Retina (tissue), 1 donor: ENCODE results near the gene MYH8.

Experiments used
- DNase-seq: peaks from one replicate; pipeline ENCODE4 v3.0.0-alpha.2; 2016

Gene MYH8

DNA sequence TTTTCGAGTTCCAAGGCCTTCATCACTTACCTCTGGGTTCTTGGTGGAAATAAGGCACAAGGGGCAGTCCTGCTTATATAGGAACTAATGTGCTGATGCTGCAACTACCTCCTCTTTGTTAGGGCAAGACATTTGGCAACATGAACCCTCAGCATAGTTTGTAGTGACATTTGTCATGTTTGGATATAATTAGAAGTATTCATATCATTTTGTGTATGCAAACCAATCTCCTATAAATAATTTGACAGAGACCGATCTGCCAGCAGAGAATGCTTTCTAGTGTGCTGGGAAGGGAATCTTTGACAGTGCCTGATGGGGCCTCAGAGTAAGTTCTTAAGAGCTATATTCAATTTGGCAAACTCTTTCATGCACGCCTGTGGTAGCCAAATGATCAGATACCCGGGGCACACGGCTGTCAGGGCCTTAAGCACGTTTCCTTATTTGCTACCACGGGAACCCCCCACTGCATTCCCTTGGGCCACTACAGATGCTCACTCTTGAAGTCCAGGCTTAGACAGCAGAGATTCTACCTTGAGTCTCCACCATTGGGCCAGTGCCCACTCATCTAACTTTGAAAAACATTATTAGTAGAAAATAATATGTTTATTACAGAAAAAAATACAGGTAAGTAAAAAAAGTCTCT lies at the start of gene MYH8:
Gene MYH8 (minus strand): TSS at position 51 of the 643 bp plus-strand sequence. CDS start 1,723 bp downstream, outside the sequence.
- no peak for DNase-seq

DNA sequence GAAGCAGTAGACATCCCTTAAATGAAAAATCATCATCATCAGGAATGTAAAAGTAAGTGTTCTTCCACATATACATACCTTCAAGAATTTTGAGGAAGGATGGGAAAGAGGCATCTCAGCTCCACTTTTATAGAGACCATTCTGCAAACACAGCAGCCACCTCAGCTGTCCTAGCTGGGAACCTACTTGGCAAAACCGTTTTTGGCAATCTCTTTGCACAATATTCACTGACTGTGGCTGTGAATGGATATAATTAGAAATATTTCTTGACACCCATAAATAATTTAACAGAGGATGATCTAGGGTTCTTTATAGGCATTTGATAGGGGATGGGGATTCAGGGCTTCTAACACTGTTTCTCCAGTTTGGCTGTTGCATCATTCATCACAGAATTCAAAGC lies 47.7 kb upstream of the MYH8 start, which contains the start of gene MYH4:
Gene MYH4 (minus strand): TSS at position 101 of the 400 bp plus-strand sequence. CDS start 2,814 bp downstream, outside the sequence.
- no peak for DNase-seq

DNA sequence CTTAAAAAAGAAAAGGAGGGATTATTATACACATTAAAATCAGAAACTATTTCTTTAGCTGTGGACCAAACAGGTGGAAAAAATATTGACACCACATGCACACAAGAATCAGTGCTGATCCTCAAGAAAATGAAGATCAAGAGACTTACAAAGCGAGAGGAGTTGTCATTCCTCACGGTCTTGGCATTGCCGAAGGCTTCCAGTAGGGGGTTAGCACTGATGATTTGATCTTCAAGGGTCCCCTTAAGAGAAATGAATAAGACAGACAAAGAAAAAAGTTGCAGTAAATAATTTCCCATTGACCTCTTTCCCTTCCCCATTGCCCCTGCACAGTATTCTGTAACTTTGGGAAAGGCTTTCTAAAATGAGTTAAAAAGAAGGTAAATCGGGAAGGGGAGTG lies 41.7 kb upstream of the MYH8 start:
- DNase-seq: no peak

DNA sequence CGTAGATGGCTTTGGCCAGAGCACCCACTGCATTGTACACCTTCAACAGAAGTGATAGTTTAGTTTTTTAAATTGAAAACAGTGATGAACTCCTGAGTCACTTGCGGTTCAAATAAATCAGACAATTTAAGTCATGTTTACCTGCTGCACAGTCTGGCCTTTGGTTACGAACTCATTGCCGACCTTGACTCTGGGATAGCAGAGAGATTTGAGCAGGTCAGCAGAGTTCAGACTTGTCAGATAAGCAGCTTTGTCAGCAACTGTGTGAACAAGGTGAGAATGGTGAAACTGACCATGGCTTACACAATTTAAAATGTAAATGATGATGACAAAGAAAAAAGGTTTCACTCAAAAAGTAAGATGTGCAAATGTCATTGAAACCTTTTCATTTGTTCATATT lies 38.3 kb upstream of the MYH8 start:
- no peak for DNase-seq

DNA sequence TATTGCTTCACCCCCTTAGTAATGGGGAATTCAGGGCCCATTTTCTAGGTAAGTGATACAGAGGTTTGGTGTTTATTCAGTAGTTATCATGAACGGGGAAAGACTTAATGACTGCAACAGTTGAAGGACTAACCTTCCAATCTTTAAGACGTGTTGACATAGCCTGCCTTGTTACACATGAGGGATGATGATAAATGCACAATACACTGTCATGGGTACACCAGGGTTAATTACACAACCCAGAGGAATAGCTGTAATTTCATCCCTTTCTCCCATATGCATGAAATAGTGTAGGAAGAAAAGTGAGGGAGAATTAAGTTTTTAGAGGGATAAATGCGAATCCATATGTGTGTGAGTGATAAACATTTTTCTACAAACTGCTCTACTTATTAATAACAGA lies 37.0 kb upstream of the MYH8 start:
- DNase-seq: no peak

DNA sequence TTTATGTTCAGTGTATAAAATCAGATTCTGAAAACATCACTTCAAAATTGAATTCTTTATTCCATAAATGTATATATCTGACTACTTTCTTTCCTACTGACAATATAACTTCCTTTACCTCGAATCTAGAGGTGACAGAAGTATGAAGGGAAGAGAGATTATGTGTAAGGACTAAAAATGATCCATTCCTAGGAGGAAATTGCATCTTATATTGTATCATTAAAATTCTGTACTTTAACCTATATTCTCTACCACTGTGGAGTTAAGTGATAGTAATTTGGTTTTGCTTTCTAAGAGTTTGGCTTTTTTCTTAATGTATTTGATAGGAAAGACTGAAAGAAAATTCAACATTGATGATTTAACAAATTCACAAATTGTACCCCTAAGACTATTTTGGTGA lies 36.2 kb upstream of the MYH8 start:
- no peak for DNase-seq

DNA sequence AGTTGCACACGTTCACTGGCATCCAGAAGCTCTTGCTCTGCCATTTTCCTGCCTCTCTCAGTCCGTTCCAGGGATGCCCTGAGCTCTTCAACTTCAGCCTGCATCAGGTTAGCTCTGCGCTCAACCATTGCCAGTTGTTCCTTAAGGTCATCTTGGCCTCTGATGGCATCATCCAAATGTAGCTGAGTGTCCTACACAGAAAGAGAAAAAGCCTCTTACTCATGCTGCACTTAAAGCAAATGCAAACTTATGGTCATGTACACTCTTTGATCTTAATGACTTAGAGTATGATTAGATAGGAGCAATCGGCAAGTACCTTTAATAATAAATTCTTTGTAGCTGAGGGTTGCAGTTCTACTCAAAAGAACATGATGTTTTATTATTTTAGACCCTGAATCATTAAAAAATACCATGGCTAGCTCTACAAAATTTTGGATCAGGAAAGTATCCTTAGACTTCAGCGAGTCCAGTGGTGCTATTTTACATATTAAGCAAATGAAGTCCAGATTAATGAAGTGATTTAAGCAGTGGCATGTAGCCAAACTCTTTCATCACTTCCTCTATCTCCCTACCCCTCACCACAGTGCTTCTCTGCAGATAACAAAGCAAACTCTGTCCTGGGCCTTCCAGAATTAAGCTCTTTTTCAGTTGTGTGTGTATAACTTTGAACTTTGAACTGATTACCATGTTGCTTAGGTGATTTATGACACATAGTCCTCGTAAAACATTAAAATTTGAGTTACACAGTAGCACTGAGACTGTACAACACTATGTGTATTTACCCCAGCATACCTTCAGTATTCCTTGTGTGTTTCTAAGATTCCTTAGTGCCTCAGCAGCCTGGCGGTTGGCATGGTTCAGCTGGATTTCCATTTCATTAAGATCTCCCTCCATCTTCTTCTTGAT lies 25.5 kb upstream of the MYH8 start:
- DNase-seq: no peak

DNA sequence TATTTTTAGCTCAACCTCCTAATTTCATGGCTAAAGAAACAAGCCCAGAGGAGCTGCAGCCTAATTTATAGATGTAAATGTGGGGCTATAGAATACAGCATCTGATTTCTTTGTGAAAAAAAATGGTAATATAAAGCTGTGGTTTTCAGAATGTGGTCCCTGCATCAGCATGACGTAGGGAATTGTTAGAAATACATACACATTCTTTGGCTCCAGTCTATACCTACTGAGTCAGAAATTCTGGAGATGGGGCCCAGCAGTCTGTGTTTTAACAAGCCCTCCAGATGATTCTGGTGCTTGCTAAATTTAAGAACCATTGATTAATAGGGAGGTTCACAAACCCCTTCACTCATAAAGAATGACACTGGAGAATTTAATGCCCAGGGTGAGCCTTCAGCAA lies 18.1 kb upstream of the MYH8 start:
- DNase-seq: no peak

DNA sequence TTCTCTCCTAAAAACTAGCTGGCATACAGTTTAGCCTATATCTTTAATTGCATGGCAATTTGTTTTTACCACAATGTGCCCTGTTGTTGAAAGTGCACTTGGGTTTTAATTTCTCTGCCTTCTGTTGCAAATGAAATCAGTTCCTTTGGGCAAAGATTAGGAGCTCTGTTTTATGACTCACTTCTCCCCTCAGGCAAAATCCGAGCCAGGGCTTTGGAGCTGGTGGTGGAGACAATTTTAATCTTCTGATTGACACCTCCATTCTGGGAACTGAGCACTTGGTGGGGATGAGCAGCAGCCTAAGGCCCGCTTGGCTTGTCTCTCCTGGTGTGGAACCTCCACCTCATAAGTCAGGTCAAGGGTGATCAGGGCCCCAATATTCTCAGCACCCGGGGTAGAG lies 13.3 kb upstream of the MYH8 start:
- no peak for DNase-seq

DNA sequence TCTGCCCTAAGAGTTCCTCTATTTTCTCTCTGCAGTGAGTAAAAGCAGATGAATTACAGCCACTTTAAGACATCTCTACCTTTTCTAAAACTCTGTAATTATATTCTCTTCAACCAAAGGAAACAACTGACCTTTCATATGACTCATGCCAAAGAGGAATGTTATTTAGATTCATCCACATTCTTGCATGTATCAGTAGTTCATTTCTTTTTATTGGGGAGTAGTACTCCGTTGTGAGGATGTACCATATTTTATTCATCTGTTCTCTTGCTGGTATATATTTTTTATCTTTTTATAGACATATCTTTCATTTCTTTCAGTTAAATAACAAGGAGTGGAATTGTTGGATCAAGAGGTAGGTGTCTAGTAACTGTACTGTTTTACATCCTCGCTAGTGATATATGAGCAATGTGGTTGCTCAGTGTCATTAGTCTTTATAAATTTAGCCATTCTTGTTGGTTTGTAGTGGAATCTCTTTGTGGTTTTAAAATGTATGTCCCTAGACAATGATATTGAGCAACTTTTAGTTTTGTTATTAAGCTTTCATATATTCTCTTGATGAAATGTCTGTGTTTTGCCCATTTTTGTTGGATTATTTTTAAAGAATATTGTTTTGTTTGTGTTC lies 7.8 kb upstream of the MYH8 start:
- no peak for DNase-seq

DNA sequence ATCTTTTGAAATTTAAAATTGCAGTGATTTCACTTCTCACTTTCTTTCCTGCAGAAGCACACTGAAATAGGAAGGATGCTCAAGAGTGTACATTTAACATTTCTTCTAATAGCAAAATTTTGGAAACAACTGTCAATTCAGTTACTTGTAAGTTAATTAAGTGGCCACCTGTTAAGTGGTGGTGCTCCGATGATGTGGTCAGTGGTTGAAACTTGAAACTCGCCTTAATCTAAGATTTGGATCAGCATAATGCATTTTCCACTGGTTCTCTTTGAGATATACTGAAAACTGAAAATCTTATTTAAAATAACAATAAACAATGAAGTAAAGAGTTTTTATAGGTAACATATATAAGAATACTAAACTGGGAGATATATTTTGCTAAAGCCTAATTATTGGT lies 7.0 kb upstream of the MYH8 start:
- DNase-seq: no peak

DNA sequence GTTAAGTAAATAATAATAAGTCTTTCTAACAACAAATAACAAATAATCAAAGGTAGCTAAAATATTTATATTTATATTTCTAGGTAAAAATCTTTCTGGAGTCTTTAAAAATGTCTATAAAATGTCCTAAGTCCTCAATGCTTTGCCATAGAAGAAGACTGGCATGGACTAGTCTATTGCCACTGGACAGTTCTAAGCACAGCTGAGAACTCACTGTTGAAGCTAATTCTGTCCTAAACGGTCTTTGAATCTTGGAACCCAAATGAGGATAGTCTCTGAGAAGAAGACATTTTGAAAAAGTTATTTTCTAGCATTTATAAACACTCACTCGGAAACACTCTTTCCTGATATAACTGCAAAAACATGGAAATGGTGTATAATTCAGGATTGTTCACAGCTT lies 539 bp downstream of the MYH8 start:
- no peak for DNase-seq

DNA sequence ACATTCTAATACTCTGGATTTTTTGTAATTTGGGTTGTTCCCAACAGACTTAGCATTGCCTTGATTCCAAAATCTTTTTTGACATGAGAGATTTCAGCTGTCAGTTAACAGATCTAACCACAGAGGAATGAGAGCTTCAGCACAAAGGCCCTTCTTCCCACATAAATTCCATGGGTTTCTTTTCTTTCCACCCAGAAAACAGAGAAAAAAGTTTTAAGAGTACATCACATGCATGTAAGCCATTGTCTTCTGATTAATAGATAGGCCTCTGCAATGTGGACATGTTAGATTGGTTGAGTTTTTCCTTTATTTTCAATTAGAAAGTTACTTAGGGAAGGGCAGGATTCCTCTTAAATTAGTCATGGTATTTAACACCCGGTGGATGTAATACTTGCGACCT lies 939 bp downstream of the MYH8 start:
- DNase-seq: no peak

DNA sequence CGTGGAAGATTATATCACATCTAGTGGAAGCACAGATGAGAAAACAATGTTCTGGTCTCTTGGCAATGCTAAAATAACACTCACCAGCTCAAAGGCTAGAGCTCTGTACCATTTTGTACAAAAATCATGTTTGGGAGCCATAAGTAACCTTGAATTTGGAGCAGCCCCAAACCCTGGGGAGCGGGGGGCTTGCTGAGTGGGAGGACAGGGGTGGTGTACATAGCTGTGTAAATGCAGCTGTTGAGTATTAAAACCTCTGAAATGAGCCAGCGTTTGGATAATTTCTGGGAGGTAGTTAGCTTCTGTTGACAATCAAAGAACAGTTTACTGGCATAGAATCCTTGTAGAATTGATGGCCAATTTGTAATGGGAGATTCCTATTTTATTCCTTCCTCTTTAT lies 4.3 kb downstream of the MYH8 start:
- no peak for DNase-seq

DNA sequence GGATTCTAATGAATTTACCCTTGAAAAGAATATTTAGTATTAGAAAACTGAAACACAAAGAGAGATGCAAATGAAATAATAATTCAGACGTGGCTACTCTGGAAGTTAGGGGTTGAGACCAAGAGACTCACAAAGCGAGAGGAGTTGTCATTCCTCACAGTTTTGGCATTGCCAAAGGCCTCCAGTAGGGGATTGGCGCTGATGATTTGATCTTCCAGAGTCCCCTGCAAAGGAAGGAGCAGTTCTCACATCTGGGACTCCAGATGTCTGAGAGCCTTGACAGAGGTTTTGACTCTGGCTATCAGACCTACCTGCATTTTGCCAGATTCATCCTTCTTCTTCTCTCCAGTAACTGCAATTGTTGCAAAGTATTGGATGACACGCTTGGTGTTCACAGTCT lies 6.6 kb downstream of the MYH8 start:
- no peak for DNase-seq

DNA sequence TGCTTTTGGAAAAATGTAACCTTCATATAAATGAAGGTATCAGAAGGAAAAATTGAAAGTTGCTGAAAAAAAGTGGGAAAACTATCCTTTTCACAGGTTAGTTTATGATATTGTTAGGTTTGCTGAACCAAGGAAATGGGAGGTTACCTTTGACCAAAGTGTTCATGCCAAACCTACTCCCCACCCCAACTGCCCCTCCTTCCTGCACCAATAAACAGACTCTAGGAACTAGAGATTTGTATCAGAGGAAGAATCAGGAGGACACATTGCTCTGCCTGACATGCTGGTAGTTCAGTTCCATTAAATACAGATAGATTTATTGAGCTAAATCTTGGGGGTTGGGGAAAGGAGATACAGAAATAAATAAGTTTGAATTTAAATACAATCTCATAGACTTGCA lies 18.2 kb downstream of the MYH8 start:
- DNase-seq: no peak

DNA sequence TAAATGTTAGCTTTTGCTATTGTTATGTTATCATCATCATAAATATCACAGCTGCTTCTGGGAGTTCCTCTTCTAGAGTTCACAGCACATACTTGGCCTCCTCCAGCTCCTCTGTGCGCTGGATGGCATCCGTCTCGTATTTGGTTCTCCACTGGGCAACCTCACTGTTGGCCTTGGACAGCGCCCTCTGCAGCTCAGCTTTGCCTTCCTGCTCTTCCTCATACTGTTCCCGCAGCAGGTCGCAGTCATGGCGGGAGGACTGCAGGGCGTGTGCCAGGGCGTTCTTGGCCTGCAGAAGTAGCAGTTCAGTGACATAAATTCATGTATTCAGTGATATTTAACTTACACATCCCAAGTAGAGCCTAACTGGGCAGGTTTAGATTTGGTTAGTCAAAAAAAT lies 23.4 kb downstream of the MYH8 start:
- no peak for DNase-seq

DNA sequence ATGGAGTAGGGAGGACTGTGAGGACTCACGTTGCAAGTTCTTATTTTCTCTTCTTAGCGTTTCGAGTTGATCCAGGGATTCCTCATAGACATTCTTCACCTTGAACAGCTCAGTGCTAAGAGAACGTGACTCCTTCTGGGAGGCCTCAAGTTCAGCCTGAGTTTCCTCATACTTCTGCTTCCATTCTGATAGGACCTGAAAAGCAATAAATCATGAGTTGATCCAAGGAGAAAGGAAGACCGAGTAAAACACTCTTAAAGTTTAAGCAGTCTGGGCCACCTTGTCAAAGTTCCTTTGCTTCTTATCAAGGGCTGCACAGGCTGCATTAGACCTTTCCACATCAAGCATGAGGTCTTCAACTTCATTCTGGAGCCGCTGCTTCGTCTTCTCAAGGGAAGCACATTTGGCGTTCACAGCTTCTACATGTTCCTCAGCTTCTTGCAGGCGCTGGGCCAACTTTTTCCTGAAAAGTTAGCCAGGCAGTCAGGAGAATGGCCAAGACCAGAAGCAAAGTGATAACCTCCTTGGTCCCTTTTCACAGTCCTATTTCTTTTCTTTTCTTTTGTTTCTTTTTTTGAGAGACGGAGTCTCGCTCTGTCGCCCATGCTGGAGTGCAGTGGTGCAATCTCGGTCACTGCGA lies 25.1 kb downstream of the MYH8 start:
- DNase-seq: no peak

DNA sequence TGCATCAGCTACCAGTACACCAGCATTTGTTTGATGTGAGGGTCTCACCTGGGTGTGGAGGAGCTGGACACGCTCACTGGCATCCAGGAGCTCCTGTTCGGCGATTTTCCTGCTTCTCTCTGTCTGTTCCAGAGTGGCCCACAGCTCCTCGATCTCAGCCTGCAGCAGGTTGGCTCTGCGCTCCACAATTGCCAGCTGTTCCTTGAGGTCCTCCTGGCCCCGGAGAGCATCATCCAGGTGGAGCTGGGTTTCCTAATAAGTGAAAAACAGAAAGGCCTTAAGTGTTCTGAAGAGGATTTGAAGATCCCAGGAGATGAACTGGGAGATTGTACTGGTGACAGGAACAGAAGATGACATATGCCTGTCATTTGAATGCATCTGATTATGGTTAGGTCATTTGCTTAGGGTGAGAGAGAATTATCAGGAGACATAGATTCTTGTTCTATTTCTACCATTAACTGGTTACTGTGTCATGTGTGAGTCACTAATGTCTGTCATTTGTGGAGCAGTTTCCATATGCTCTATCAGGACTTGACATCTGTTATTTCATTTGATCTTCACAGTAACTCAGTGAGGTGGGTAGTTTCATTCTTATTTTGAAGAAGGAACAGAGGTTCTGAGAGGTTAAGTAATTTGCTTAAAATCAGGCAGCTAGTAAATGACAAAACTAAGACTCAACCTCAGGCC lies 27.4 kb downstream of the MYH8 start:
- DNase-seq: no peak

DNA sequence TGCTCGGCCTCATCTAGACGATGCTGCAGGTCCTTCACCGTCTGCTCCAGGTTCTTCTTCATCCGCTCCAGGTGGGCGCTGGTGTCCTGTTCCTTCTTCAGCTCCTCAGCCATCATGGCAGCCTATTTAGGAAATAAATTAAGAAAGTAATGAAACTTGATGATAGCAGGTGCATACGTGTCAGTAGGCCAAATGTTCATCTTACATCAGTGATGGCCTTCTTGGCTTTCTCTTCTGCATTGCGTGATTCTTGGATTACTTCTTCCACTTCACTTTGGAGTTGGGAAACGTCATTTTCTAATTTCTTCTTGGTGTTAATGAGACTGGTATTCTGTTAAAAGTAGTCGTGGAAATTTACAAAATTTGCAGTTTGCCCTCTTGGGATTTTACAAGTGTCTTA lies 28.9 kb downstream of the MYH8 start:
- no peak for DNase-seq

DNA sequence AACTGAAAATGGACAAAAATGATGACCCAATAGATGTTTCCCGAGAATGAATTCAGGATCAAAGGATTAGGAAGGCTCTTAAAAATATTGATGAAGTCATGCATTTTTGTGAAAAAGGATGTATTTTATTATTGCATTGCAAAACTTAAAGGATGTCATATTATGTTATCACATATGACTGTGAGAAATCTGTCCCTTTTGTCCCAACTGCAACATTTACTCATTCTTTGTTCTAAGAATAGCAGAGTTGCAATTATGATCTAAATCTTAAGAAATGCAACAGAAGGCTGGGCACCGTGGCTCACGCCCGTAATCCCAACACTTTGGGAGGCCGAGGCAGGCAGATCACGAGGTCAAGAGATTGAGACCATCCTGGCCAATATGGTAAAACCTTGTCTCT lies 35.9 kb downstream of the MYH8 start:
- DNase-seq: no peak

DNA sequence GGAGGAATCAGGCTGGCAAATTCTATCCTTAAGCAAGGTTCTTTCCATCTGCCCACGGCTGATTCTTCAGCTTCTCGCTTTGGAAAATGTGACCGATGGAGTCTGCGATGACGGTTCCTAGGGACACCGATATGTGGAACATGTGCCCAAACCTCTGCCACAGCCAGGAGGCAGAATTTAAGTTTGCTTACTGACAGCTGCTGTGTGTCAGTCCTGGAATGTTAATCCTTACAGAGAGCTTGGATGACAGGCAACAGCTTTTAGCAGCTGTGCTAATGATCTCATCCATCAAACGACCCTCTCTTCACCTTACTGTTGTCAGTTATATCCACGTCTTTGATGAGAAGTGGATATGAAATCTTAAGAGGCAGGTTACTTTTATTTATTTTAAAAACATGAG lies 37.6 kb downstream of the MYH8 start:
- DNase-seq: peak; percentile 1
